Measurements from ENCODE around the gene PRKAR1B. TPM values are rescaled to one million over a fixed set of nuclear protein-coding genes. Genes with fewer than 3 reads are reported as not detected.

PRKAR1B gene
- total RNA-seq, 1 experiment from 2014 or later: 51.7 TPM

GRCh38 chr7:741850-742249, 14.8 kb upstream of the PRKAR1B start:
- TF ChIP-seq EZH2 (IDR thresholded peaks at IDR 0.05; ENCODE audit: low read depth): no peak
- no peak for TF ChIP-seq CTCF (conservative IDR thresholded peaks at IDR 0.05)
- Histone ChIP-seq H3K4me2 (no peak overlapping the region), H3K4me1 (replicated peaks; ENCODE audit: insufficient read depth) (no peaks in the 10 kb centered on the region), H3K36me3 (ENCODE audit: low read depth) (peaks cover 25% of the 10 kb centered on the region; the same call in 1 of the 2 replicates), H4K20me1 (ENCODE audit: insufficient read depth) (peaks cover 63% of the 10 kb centered on the region), H3K27ac (no peak overlapping the region), H3F3A (ENCODE audit: insufficient read depth, low read depth) (peaks cover 17% of the 10 kb centered on the region; the same call in 1 of the 2 replicates), H2AFZ (no peak overlapping the region), H3K27me3 (ENCODE audit: insufficient read depth, low read depth) (no peaks in the 10 kb centered on the region), H3K9me2 (ENCODE audit: insufficient read depth) (no peaks in the 10 kb centered on the region), H3K4me3 (no peak overlapping the region), H3K79me2 (ENCODE audit: low read depth) (peaks cover 32% of the 10 kb centered on the region), H3K9me3 (ENCODE audit: insufficient read depth, low read depth) (no peaks in the 10 kb centered on the region)
- DNase-seq: no peak
- CTCF ChIA-PET: no interaction called here
- POLR2A ChIA-PET (ENCODE audit: unreplicated experiment): no interaction called here
- no TSS peak for BruUV-seq (replicated peaks)
- intact Hi-C loops (cut with micrococcal nuclease; ENCODE audit: unreplicated experiment): no loop called here

- CTCF ChIA-PET: no interaction called here
- TF ChIP-seq EZH2 (IDR thresholded peaks at IDR 0.05; ENCODE audit: low read depth) (no peak), CTCF (conservative IDR thresholded peaks at IDR 0.05) (no peak)
- no peak for DNase-seq
Observed at GRCh38 chr7:741191-741671, 14.2 kb upstream of the PRKAR1B start.

GRCh38 chr7:739983-740942, 13.2 kb upstream of the PRKAR1B start:
- POLR2A ChIA-PET (ENCODE audit: unreplicated experiment): no interaction called here
- Histone ChIP-seq H3K36me3 (ENCODE audit: low read depth) (peaks cover 25% of the 10 kb centered on the region; the same call in 1 of the 2 replicates), H3F3A (ENCODE audit: insufficient read depth, low read depth) (peaks cover 11% of the 10 kb centered on the region), H3K27me3 (ENCODE audit: insufficient read depth, low read depth) (no peaks in the 10 kb centered on the region), H3K9me2 (ENCODE audit: insufficient read depth) (no peaks in the 10 kb centered on the region), H3K79me2 (ENCODE audit: low read depth) (peaks cover 39% of the 10 kb centered on the region), H3K4me2 (no peak overlapping the region), H4K20me1 (ENCODE audit: insufficient read depth) (peaks cover 66% of the 10 kb centered on the region), H3K9me3 (ENCODE audit: insufficient read depth, low read depth) (no peaks in the 10 kb centered on the region), H3K4me3 (no peak overlapping the region), H2AFZ (no peak overlapping the region), H3K27ac (no peak overlapping the region), H3K4me1 (replicated peaks; ENCODE audit: insufficient read depth) (no peaks in the 10 kb centered on the region)
- no TSS peak for BruUV-seq (replicated peaks)
- intact Hi-C loops (cut with micrococcal nuclease; ENCODE audit: unreplicated experiment): no loop called here
- CTCF ChIA-PET: no interaction called here
- TF ChIP-seq EZH2 (IDR thresholded peaks at IDR 0.05; ENCODE audit: low read depth) (no peak), CTCF (conservative IDR thresholded peaks at IDR 0.05) (no peak)
- no peak for DNase-seq

More at GRCh38 chr7:741191-741671, 14.2 kb upstream of the PRKAR1B start:
- Histone ChIP-seq H4K20me1 (ENCODE audit: insufficient read depth) (peaks cover 64% of the 10 kb centered on the region), H3K27ac (no peak overlapping the region), H3K4me2 (no peak overlapping the region), H3K27me3 (ENCODE audit: insufficient read depth, low read depth) (no peaks in the 10 kb centered on the region), H3K36me3 (ENCODE audit: low read depth) (peaks cover 25% of the 10 kb centered on the region; the same call in 1 of the 2 replicates), H3K4me1 (replicated peaks; ENCODE audit: insufficient read depth) (no peaks in the 10 kb centered on the region), H3K9me2 (ENCODE audit: insufficient read depth) (no peaks in the 10 kb centered on the region), H3K9me3 (ENCODE audit: insufficient read depth, low read depth) (no peaks in the 10 kb centered on the region), H3K4me3 (no peak overlapping the region), H3F3A (ENCODE audit: insufficient read depth, low read depth) (peaks cover 17% of the 10 kb centered on the region; the same call in 1 of the 2 replicates), H2AFZ (no peak overlapping the region), H3K79me2 (ENCODE audit: low read depth) (peaks cover 35% of the 10 kb centered on the region)
- no TSS peak for BruUV-seq (replicated peaks)
- intact Hi-C loops (cut with micrococcal nuclease; ENCODE audit: unreplicated experiment): no loop called here
- POLR2A ChIA-PET (ENCODE audit: unreplicated experiment): no interaction called here

Data from PC-9 (cell line).